ENCODE results near the gene PARP16. TPM values are rescaled to one million over a fixed set of nuclear protein-coding genes. Genes with fewer than 3 reads are reported as not detected.
A peak's percentile ranks its signal among the peaks of the same experiment; 100 is the strongest.

The PARP16 gene
- total RNA-seq, 4 donors from 2014 or later: 11.2 to 19.0 (median 14.6) TPM

DNA sequence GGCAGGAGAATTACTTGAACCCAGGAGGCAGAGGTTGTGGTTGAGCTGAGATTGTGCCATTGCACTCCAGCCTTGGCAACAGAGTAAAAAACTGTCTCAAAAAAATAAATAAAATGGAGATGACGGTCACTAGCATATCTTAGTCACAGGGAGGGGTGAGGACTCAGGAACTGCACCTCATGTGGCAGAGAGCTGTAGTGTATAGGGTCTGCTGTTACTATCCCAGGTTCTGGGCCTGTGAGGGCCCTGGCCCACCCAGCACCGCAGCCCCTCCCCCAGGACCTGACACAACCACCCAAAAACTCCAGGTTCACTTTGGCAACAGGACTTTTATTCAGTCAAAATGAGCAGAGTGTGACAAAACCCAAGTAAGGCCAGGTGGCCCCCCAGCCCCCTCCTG is 40.1 kb upstream of the PARP16 start:
- Histone ChIP-seq H3K4me3 (no peak overlapping the region), H3K27me3 (no peaks in the 10 kb centered on the region), H3K36me3 (no peaks in the 10 kb centered on the region), H3K4me1 (peaks cover 0 to 13% (median 7%) of the 10 kb centered on the region in 4 donors), H3K27ac (replicated peaks in 1 of 4) (no peak overlapping the region), H3K9me3 (no peaks in the 10 kb centered on the region)
- intact Hi-C loops (cut with DNase I): no loop called here
- TF ChIP-seq POLR2A (IDR thresholded peaks at IDR 0.05; ENCODE audit: low read depth) (no peak), POLR2AphosphoS5 (IDR thresholded peaks at IDR 0.05) (no peak), EP300 (IDR thresholded peaks at IDR 0.05) (no peak), CTCF (IDR thresholded peaks at IDR 0.05) (no peak)
- WGBS: 79% methylated on average over 1 of the region's 2 CpGs
- DNase-seq (ENCODE audit: extremely low spot score): no peak

DNA sequence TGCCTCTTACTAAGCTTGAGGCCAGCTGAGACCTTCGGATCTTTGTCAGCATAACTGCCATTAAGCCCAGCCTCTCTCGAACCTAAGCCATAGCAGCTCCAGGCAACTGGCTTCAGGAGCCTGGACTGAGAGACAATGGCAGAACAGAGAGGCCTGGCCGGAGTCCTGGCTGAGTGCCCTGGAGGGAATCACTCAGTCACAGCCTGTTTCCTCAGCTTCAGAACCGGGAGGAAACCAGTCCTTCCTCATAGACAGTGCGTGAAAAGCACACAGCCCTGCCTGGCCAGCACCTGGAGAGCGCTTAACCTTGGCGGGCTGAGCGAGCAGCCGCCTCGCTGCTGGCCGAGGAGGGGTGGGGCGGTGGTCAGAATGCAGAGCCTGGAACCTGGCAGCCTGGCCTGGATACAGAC is 39.4 kb upstream of the PARP16 start:
- H3K4me3 ChIP-seq: no peak overlapping the region
- peaks cover 0 to 13% (median 7%) of the 10 kb centered on the region in 4 donors for H3K4me1 ChIP-seq
- DNase-seq (ENCODE audit: extremely low spot score): no peak
- H3K36me3 ChIP-seq: no peaks in the 10 kb centered on the region
- H3K27ac ChIP-seq (replicated peaks in 1 of 4): no peak overlapping the region
- no peaks in the 10 kb centered on the region for H3K27me3 ChIP-seq
- TF ChIP-seq CTCF (IDR thresholded peaks at IDR 0.05): no peak
- TF ChIP-seq POLR2A (IDR thresholded peaks at IDR 0.05; ENCODE audit: low read depth): no peak
- no peak for TF ChIP-seq POLR2AphosphoS5 (IDR thresholded peaks at IDR 0.05)
- TF ChIP-seq EP300 (IDR thresholded peaks at IDR 0.05): no peak
- 22% methylated on average over 5 of the region's 12 CpGs for WGBS
- no peaks in the 10 kb centered on the region for H3K9me3 ChIP-seq
- intact Hi-C loops (cut with DNase I): no loop called here

DNA sequence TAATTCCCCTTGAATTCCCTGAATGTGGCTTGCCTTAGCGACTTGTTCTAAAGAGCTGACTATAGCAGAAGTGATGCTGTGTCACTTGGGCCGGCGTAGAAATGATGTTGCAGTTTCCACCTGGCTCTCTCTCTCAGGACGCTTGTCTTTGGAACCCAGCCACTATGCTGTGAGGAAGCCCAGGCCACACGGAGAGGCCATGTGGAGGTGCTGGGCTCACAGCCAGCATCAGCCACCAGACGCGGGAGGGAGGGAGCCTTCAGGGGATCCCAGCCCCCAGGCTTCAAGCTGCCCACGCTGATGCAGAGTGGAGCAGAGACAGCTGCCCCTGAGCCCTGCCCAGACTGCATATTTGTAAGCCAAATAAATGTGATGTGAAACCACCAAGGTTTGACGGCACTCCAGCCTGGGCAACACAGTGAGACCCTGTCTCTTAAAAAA is 36.4 kb upstream of the PARP16 start:
- no peak for TF ChIP-seq CTCF (IDR thresholded peaks at IDR 0.05)
- no peak for TF ChIP-seq POLR2A (IDR thresholded peaks at IDR 0.05; ENCODE audit: low read depth)
- TF ChIP-seq POLR2AphosphoS5 (IDR thresholded peaks at IDR 0.05): peak in 1 of 2 donors; percentile 25
- TF ChIP-seq EP300 (IDR thresholded peaks at IDR 0.05): no peak
- no peaks in the 10 kb centered on the region for H3K9me3 ChIP-seq
- H3K4me1 ChIP-seq: peaks cover 0 to 13% (median 7%) of the 10 kb centered on the region in 4 donors
- DNase-seq (ENCODE audit: extremely low spot score): no peak
- H3K4me3 ChIP-seq: no peak overlapping the region
- H3K36me3 ChIP-seq: no peaks in the 10 kb centered on the region
- H3K27me3 ChIP-seq: no peaks in the 10 kb centered on the region
- intact Hi-C loops (cut with DNase I): no loop called here
- 7% methylated on average over 5 of the region's 9 CpGs for WGBS
- no peak overlapping the region for H3K27ac ChIP-seq (replicated peaks in 1 of 4)

DNA sequence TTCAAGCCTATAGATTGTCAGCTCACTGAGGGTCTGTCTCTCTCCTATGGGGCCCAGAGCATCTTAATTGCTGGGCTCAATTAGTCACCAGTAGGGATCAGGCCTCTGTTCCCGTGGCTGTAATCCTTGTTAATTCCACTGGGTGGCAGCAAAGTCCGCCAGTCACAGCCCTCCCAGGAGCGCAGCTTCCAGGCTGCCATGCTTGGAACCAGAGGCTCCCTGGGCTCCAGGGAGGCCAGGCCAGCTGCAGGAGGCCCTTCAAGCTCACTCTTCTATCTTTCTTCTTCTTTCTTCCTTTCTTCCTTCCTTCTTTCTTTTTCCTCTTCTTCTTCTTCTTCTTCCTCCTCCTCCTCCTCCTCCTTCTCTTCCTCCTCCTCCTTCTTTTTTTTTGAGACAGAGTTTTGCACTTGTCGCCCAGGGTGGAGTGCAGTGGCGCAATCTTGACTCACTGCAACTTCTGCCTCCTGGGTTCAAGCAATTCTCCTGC is 32.2 kb upstream of the PARP16 start:
- Histone ChIP-seq H3K9me3 (no peaks in the 10 kb centered on the region), H3K36me3 (no peaks in the 10 kb centered on the region), H3K27me3 (no peaks in the 10 kb centered on the region), H3K4me3 (no peak overlapping the region), H3K4me1 (peaks cover 0 to 8% (median 7%) of the 10 kb centered on the region in 4 donors), H3K27ac (replicated peaks in 1 of 4) (no peak overlapping the region)
- TF ChIP-seq CTCF (IDR thresholded peaks at IDR 0.05) (peak; percentile 91 to 95 (median 93)), POLR2AphosphoS5 (IDR thresholded peaks at IDR 0.05) (peak in 1 of 2 donors; percentile 26), POLR2A (IDR thresholded peaks at IDR 0.05; ENCODE audit: low read depth) (no peak), EP300 (IDR thresholded peaks at IDR 0.05) (no peak)
- intact Hi-C loops (cut with DNase I): loop anchor here (1.0 kb wide), 1 partner anchor 66 kb away; no protein-coding TSS in a partner anchor
- 38% methylated on average over 5 of the region's 5 CpGs for WGBS
- DNase-seq (ENCODE audit: extremely low spot score): no peak

Data from esophagus muscularis mucosa (tissue), 4 donors.